ENCODE measurements around the gene IFNAR1. TPM values are rescaled to one million over a fixed set of nuclear protein-coding genes. Genes with fewer than 3 reads are reported as not detected.

Gene IFNAR1
- total RNA-seq, 1 experiment from 2014 or later = 14.2 TPM

GRCh38 chr21:33313183-33313582, 11.6 kb upstream of the IFNAR1 start:
- Histone ChIP-seq H3K27me3 (ENCODE audit: insufficient read depth, low read length) (no peaks in the 10 kb centered on the region), H3K79me1 (ENCODE audit: insufficient read depth, low read depth, low read length, poor library complexity, severe bottlenecking) (no peaks in the 10 kb centered on the region), H3K56ac (ENCODE audit: insufficient read length, low read depth, low read length) (no peak overlapping the region), H2BK20ac (ENCODE audit: low read depth, low read length, poor library complexity, severe bottlenecking) (no peak overlapping the region), H4K8ac (replicated peaks; ENCODE audit: insufficient read length, low read depth, low read length) (no peak overlapping the region), H3K4me2 (ENCODE audit: insufficient read depth, insufficient read length, low read length) (no peak overlapping the region), H2AK5ac (ENCODE audit: insufficient read length, low read length) (no peak overlapping the region), H3K14ac (ENCODE audit: insufficient read depth, low read length) (no peak overlapping the region), H3K4ac (ENCODE audit: low read depth, low read length) (no peak overlapping the region), H3T11ph (ENCODE audit: low read length) (no peak overlapping the region), H3K18ac (ENCODE audit: insufficient read length, low read depth, low read length) (no peak overlapping the region), H2BK12ac (ENCODE audit: insufficient read length, low read depth, low read length) (no peak overlapping the region), H4K20me1 (ENCODE audit: control insufficient read depth, insufficient read depth, insufficient read length) (no peaks in the 10 kb centered on the region), H2BK120ac (ENCODE audit: low read depth, low read length, poor library complexity, severe bottlenecking) (no peak overlapping the region), H2BK5ac (ENCODE audit: insufficient read length, low read length) (no peak overlapping the region), H2AFZ (ENCODE audit: low read length) (no peak overlapping the region), H4K91ac (ENCODE audit: insufficient read length, low read depth, low read length) (no peak overlapping the region), H3K27ac (ENCODE audit: insufficient read length, low read depth, low read length) (no peak overlapping the region), H3K79me2 (ENCODE audit: insufficient read depth, low read length) (no peaks in the 10 kb centered on the region), H3K23me2 (ENCODE audit: insufficient read length, low read depth, low read length, poor library complexity, severe bottlenecking) (no peaks in the 10 kb centered on the region), H3K9me3 (ENCODE audit: control insufficient read depth, low read depth, low read length) (no peaks in the 10 kb centered on the region), H3K4me1 (ENCODE audit: insufficient read depth, low read length) (no peaks in the 10 kb centered on the region), H4K5ac (ENCODE audit: insufficient read length, low read depth, low read length) (no peak overlapping the region), H3K23ac (ENCODE audit: insufficient read length, low read depth, low read length) (no peak overlapping the region), H2BK15ac (ENCODE audit: low read depth, low read length) (no peak overlapping the region), H3K9ac (ENCODE audit: extremely low read depth, insufficient read length, low read length) (no peak overlapping the region)
- WGBS (ENCODE audit: extremely low coverage, insufficient read length, low lambda C conversion rate) = no CpG with 5 or more reads among the region's 1 CpG
- Mint-ChIP-seq H3K4me3 (no peak overlapping the region), H3K27me3 (ENCODE audit: low read depth) (peaks cover 6% of the 10 kb centered on the region), H3K36me3 (ENCODE audit: insufficient read depth in 1 of 3, low read depth in 3 of 3) (no peaks in the 10 kb centered on the region), H3K9me3 (peaks cover 0 to 2% of the 10 kb centered on the region in 2 experiments; a peak in 1 of 5 replicates), H3K27ac (no peak overlapping the region), H3K4me1 (no peaks in the 10 kb centered on the region)
- TF ChIP-seq CTCF (conservative IDR thresholded peaks at IDR 0.05) = no peak
- no peak for DNase-seq
